ENCODE results near the gene NHEJ1.

DNA sequence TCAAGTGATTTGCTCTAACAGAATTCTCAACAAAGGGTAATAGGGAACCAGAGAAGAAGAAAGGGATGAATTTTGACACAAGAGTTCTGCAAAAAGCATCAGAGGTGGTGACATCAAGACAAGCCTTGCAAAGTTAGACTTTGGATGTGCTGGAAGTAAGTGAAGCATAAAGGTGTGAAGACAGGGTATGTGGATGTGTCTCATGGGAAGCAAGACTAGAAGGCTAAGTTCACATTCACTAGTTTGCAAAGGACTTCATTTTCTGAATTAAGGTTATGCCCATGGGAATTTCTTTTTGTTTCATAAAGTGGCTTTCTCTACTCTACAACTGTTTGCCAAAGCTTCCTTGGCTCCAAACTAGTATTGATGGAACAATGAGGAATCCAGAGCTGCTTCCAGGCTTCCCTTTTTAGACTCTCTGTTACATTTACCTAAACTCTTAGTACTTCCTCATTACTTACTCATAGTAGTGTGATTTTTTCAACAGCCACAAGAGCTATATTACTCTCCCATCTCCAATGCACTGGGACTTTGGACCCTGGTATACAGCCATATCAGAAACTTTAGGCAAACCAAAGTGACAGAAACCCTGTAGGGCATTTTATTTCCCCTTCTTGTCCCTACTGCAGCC, 78.8 kb downstream of the NHEJ1 start:
- TF ChIP-seq, protein P1, sequence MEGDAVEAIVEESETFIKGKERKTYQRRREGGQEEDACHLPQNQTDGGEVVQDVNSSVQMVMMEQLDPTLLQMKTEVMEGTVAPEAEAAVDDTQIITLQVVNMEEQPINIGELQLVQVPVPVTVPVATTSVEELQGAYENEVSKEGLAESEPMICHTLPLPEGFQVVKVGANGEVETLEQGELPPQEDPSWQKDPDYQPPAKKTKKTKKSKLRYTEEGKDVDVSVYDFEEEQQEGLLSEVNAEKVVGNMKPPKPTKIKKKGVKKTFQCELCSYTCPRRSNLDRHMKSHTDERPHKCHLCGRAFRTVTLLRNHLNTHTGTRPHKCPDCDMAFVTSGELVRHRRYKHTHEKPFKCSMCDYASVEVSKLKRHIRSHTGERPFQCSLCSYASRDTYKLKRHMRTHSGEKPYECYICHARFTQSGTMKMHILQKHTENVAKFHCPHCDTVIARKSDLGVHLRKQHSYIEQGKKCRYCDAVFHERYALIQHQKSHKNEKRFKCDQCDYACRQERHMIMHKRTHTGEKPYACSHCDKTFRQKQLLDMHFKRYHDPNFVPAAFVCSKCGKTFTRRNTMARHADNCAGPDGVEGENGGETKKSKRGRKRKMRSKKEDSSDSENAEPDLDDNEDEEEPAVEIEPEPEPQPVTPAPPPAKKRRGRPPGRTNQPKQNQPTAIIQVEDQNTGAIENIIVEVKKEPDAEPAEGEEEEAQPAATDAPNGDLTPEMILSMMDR (IDR thresholded peaks at IDR 0.05) = no peak
- TF ChIP-seq POLR2A (IDR thresholded peaks at IDR 0.05) (no peak), POLR2AphosphoS5 (IDR thresholded peaks at IDR 0.05; ENCODE audit: insufficient read depth in 1 of 2, low read depth in 1 of 2) (no peak)

All from vagina (tissue), 2 donors.